K562 (cell line): Measurements from ENCODE around the gene OR52J3.

ENCODE experiments used
- ATF3 ChIP-seq, 2 experiments: fragments of 450-650 bp in 1 of 2; sonication (generic) in 1 of 2; formaldehyde crosslinking in 1 of 2; IDR thresholded peaks in 1 of 2; conservative IDR thresholded peaks in 1 of 2; 2 replicates each; pipeline versions ENCODE4 v1.6.1 to v1.8.1; 2016 to 2023; ENCODE audit warnings: mild to moderate bottlenecking in 2 of 2, moderate library complexity in 2 of 2, inconsistent platforms in 1 of 2, missing genetic modification reagents in 1 of 2
- BRD4 ChIP-seq: fragments of 200-600 bp; sonication (generic); IDR thresholded peaks from 2 replicates; pipeline ENCODE4 v1.6.1; 2017; ENCODE audit warnings: inconsistent platforms
- NFIC ChIP-seq: fragments of 450-650 bp; IDR thresholded peaks from 2 replicates; pipeline ENCODE4 v1.6.1; 2017; ENCODE audit warnings: mild to moderate bottlenecking, inconsistent platforms
- SMARCB1 ChIP-seq: IDR thresholded peaks from 2 replicates; pipeline ENCODE4 v1.6.1; 2011; ENCODE audit warnings: improper control_type of control experiment, low read depth; ENCODE audit not compliant: insufficient read length
- SMARCE1 ChIP-seq: fragments of 450-650 bp; IDR thresholded peaks from 2 replicates; pipeline ENCODE4 v1.7.1; 2016; ENCODE audit warnings: mild to moderate bottlenecking
- TF ChIP-seq, protein P1 (sequence below), 2 experiments: fragments of 450-650 bp in 1 of 2; IDR thresholded peaks; 2 replicates each; pipeline ENCODE4 v1.6.1; 2011 to 2017; ENCODE audit warnings: low read depth in 2 of 2, antibody characterized with exemption in 1 of 2, borderline replicate concordance in 1 of 2, low read length in 1 of 2, mild to moderate bottlenecking in 1 of 2, mixed read lengths in 1 of 2; ENCODE audit not compliant: control insufficient read depth in 1 of 2
- TF ChIP-seq, protein P2 (sequence below), 3 experiments: IDR thresholded peaks in 2 of 3; conservative IDR thresholded peaks in 1 of 3; 2 replicates each; pipeline ENCODE4 v1.5.1; 2011 to 2012; ENCODE audit warnings: low read length in 3 of 3, mild to moderate bottlenecking in 3 of 3, control low read depth in 2 of 3, improper control_type of control experiment in 1 of 3, inconsistent platforms in 1 of 3, low read depth in 1 of 3, mixed read lengths in 1 of 3, moderate library complexity in 1 of 3; ENCODE audit not compliant: insufficient read depth in 2 of 3

DNA sequence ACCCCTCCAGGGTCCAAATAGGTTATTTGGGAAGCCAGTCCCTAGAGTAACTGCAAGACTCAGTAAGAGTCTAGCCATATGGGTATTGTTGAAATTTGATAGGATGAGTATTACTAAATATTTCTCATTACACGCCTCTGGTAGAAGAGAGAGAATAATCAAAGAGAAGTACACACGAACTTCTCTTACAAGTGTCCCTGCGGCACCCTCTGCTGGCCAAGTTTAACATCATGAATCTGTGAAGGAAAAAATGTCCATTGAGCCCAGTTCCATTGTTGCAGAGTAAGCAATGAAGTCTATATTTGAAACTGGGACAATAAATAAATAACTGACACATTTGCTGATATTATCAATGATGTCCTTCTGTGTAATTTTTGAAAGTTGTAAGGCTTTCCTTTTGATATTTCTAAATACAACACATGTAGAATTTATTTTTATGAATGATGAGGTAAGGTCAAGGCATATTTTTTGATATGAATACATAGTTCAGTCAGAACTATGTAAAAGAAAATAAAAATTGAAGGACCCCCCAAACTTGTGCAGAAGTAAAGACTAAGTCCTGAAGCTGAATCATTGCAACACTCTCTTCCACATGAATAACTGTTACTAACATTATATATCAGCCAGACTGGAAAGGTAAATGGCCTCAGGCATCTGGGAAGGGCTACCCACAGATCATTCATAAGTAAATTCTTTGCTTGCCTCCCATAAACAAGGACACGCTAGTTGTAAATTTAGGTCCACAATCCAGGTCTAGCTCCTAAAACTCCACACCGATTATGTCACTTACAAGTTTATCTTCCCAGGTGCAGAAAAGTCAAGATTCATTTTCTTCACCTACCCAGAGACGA is 41.7 kb upstream of the OR52J3 start:
- TF ChIP-seq, protein P1, sequence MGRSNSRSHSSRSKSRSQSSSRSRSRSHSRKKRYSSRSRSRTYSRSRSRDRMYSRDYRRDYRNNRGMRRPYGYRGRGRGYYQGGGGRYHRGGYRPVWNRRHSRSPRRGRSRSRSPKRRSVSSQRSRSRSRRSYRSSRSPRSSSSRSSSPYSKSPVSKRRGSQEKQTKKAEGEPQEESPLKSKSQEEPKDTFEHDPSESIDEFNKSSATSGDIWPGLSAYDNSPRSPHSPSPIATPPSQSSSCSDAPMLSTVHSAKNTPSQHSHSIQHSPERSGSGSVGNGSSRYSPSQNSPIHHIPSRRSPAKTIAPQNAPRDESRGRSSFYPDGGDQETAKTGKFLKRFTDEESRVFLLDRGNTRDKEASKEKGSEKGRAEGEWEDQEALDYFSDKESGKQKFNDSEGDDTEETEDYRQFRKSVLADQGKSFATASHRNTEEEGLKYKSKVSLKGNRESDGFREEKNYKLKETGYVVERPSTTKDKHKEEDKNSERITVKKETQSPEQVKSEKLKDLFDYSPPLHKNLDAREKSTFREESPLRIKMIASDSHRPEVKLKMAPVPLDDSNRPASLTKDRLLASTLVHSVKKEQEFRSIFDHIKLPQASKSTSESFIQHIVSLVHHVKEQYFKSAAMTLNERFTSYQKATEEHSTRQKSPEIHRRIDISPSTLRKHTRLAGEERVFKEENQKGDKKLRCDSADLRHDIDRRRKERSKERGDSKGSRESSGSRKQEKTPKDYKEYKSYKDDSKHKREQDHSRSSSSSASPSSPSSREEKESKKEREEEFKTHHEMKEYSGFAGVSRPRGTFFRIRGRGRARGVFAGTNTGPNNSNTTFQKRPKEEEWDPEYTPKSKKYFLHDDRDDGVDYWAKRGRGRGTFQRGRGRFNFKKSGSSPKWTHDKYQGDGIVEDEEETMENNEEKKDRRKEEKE (IDR thresholded peaks at IDR 0.05; ENCODE audit: borderline replicate concordance in 1 of 2, control insufficient read depth in 1 of 2, low read depth in 2 of 2, low read length in 1 of 2) = no peak
- TF ChIP-seq ATF3 (IDR thresholded peaks at IDR 0.05) (no peak), ATF3 (CRISPR knock-in tag; conservative IDR thresholded peaks at IDR 0.05) (no peak), SMARCB1 (no peak), NFIC (no peak), BRD4 (no peak), SMARCE1 (no peak)
- TF ChIP-seq, protein P2, sequence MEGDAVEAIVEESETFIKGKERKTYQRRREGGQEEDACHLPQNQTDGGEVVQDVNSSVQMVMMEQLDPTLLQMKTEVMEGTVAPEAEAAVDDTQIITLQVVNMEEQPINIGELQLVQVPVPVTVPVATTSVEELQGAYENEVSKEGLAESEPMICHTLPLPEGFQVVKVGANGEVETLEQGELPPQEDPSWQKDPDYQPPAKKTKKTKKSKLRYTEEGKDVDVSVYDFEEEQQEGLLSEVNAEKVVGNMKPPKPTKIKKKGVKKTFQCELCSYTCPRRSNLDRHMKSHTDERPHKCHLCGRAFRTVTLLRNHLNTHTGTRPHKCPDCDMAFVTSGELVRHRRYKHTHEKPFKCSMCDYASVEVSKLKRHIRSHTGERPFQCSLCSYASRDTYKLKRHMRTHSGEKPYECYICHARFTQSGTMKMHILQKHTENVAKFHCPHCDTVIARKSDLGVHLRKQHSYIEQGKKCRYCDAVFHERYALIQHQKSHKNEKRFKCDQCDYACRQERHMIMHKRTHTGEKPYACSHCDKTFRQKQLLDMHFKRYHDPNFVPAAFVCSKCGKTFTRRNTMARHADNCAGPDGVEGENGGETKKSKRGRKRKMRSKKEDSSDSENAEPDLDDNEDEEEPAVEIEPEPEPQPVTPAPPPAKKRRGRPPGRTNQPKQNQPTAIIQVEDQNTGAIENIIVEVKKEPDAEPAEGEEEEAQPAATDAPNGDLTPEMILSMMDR (IDR thresholded peaks at IDR 0.05 in 2 of 3, conservative IDR thresholded peaks at IDR 0.05 in 1 of 3; ENCODE audit: insufficient read depth in 2 of 3, low read depth in 1 of 3, low read length in 3 of 3) = peak; percentile 65 to 76 (median 68); a peak in 4 of 6 replicates
